ENCODE results near the gene TXNL4B. TPM values are rescaled to one million over a fixed set of nuclear protein-coding genes. Genes with fewer than 3 reads are reported as not detected.
A peak's percentile ranks its signal among the peaks of the same experiment; 100 is the strongest.

TXNL4B gene
- total RNA-seq, 1 experiment from 2014 or later = 9.9 TPM

DNA sequence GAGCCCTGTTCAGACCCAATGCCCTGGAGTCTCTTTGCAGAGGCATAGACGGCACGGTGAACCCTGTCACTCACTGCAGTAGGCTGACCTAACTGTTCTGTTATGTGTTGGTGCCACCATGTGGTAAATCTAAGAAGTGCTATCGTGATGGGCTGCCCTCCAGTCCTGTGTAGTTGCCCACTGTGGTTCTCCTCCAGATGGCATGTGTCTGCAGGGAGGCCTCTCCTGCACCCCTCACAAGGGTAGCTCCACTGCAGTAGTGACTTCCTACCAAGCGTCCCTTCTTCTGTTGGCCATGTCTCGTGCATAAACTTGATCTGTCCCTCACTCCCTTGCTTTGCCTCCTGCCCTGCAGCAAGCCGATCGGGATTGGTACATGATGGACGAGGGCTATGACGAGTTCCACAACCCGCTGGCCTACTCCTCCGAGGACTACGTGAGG lies 6.0 kb upstream of the TXNL4B start:
- peaks cover 5% of the 10 kb centered on the region for H3K79me1 ChIP-seq (ENCODE audit: insufficient read depth, low read depth, low read length, poor library complexity, severe bottlenecking)
- H4K91ac ChIP-seq (ENCODE audit: insufficient read length, low read depth, low read length) = no peak overlapping the region
- Mint-ChIP-seq H3K4me3 (no peak overlapping the region; a peak in 1 of 5 replicates), H3K4me1 (peaks cover 6 to 7% of the 10 kb centered on the region in 2 experiments), H3K9me3 (no peaks in the 10 kb centered on the region), H3K36me3 (ENCODE audit: insufficient read depth in 1 of 3, low read depth in 3 of 3) (peaks cover 40 to 79% (median 77%) of the 10 kb centered on the region in 3 experiments; a peak in 6 of 7 replicates), H3K27ac (no peak overlapping the region; a peak in 2 of 7 replicates), H3K27me3 (ENCODE audit: low read depth) (no peaks in the 10 kb centered on the region; the same call in 1 of the 2 replicates)
- H2AK5ac ChIP-seq (ENCODE audit: insufficient read length, low read length) = no peak overlapping the region
- no CpG with 5 or more reads among the region's 12 CpGs for WGBS (ENCODE audit: extremely low coverage, insufficient read length, low lambda C conversion rate)
- H3K4me1 ChIP-seq (ENCODE audit: insufficient read depth, low read length) = 0 out of 2 replicates have a peak, but pooled peaks cover 3% of the 10 kb centered on the region
- H3K23ac ChIP-seq (ENCODE audit: insufficient read length, low read depth, low read length) = no peak overlapping the region
- no peak overlapping the region for H3K18ac ChIP-seq (ENCODE audit: insufficient read length, low read depth, low read length)
- H4K8ac ChIP-seq (replicated peaks; ENCODE audit: insufficient read length, low read depth, low read length) = no peak overlapping the region
- peak; percentile 76 for DNase-seq
- no peak overlapping the region for H2BK15ac ChIP-seq (ENCODE audit: low read depth, low read length)
- H2BK12ac ChIP-seq (ENCODE audit: insufficient read length, low read depth, low read length) = no peak overlapping the region
- no peak overlapping the region for H3K4me2 ChIP-seq (ENCODE audit: insufficient read depth, insufficient read length, low read length)
- no peak overlapping the region for H2BK120ac ChIP-seq (ENCODE audit: low read depth, low read length, poor library complexity, severe bottlenecking)
- no peak overlapping the region for H3K56ac ChIP-seq (ENCODE audit: insufficient read length, low read depth, low read length)
- no peak overlapping the region for H2BK20ac ChIP-seq (ENCODE audit: low read depth, low read length, poor library complexity, severe bottlenecking)
- no peaks in the 10 kb centered on the region for H3K9me3 ChIP-seq (ENCODE audit: control insufficient read depth, low read depth, low read length)
- no peak overlapping the region for H3K27ac ChIP-seq (ENCODE audit: insufficient read length, low read depth, low read length)
- no peak overlapping the region for H3K14ac ChIP-seq (ENCODE audit: insufficient read depth, low read length)
- no peak overlapping the region for H3K4ac ChIP-seq (ENCODE audit: low read depth, low read length)
- no peak overlapping the region for H3T11ph ChIP-seq (ENCODE audit: low read length)
- H2BK5ac ChIP-seq (ENCODE audit: insufficient read length, low read length) = no peak overlapping the region
- no peak overlapping the region for H4K5ac ChIP-seq (ENCODE audit: insufficient read length, low read depth, low read length)
- peaks cover 1% of the 10 kb centered on the region for H3K23me2 ChIP-seq (ENCODE audit: insufficient read length, low read depth, low read length, poor library complexity, severe bottlenecking)
- no peak overlapping the region for H3K9ac ChIP-seq (ENCODE audit: extremely low read depth, insufficient read length, low read length)
- peaks cover 8% of the 10 kb centered on the region; the same call in 1 of the 2 replicates for H3K79me2 ChIP-seq (ENCODE audit: insufficient read depth, low read length)
- no peak overlapping the region for H2AFZ ChIP-seq (ENCODE audit: low read length)
- peak; percentile 68 for TF ChIP-seq CTCF (conservative IDR thresholded peaks at IDR 0.05)
- H4K20me1 ChIP-seq (ENCODE audit: control insufficient read depth, insufficient read depth, insufficient read length) = no peaks in the 10 kb centered on the region
- H3K27me3 ChIP-seq (ENCODE audit: insufficient read depth, low read length) = no peaks in the 10 kb centered on the region

All from H9 (cell line).